Neural progenitor cell (in vitro differentiated cells): ENCODE data around the gene CTSH.

Source experiments
- EZH2 ChIP-seq: fragments of 200-600 bp; sonication (generic); IDR thresholded peaks from 2 replicates; pipeline ENCODE4 v1.6.1; 2017; ENCODE audit warnings: antibody characterized with exemption, mild to moderate bottlenecking, moderate library complexity
- EZH2phosphoT487 ChIP-seq: fragments of 200-600 bp; sonication (generic); IDR thresholded peaks from 2 replicates; pipeline ENCODE4 v1.6.1; 2017; ENCODE audit warnings: antibody characterized with exemption
- TF ChIP-seq, protein P1 (sequence below): fragments of 200-600 bp; sonication (generic); IDR thresholded peaks from 2 replicates; pipeline ENCODE4 v1.5.1; 2017; ENCODE audit warnings: antibody characterized with exemption, mild to moderate bottlenecking

DNA sequence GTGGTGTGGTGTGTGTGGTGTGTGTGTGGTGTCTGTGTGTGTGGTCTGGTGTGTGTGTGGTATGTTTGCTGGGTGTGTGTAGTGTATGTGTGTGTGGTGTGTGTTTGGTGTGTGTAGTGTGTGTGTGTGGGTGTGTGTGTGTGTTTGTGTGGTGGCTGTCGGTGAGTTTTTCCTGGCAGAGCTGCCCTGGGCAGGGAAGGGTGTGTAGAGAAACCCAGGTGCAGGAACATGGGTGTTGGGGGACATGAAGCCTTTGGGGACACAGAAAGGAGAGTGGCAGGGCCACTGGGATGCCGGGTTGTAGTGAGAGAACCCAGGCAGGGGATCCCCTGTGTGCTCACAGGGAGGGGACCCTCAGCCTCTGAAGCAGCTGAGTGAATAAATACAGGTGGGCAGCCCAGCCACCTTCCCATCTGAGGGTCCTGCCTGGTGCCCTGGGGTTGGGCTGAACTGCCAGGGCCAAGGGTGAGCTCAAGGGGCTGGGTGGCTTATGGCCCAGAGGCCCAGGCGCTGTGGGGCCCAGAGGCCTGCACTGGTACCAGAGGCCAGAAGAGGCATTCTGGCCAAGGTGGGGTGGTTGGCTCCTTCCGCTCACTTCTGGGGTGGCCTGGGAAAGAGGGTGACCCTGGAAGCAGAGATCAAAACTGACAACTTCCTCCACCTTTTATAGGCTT, 48.5 kb upstream of the CTSH start:
- TF ChIP-seq, protein P1, sequence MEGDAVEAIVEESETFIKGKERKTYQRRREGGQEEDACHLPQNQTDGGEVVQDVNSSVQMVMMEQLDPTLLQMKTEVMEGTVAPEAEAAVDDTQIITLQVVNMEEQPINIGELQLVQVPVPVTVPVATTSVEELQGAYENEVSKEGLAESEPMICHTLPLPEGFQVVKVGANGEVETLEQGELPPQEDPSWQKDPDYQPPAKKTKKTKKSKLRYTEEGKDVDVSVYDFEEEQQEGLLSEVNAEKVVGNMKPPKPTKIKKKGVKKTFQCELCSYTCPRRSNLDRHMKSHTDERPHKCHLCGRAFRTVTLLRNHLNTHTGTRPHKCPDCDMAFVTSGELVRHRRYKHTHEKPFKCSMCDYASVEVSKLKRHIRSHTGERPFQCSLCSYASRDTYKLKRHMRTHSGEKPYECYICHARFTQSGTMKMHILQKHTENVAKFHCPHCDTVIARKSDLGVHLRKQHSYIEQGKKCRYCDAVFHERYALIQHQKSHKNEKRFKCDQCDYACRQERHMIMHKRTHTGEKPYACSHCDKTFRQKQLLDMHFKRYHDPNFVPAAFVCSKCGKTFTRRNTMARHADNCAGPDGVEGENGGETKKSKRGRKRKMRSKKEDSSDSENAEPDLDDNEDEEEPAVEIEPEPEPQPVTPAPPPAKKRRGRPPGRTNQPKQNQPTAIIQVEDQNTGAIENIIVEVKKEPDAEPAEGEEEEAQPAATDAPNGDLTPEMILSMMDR: no peak
- TF ChIP-seq EZH2phosphoT487: no peak
- no peak for TF ChIP-seq EZH2
